Retinal pigment epithelial cell (primary cell): ENCODE results near the gene PLCL2.
"Not testable (repeated sequence)": the region's sequence is repeated elsewhere in the genome, so short reads cannot be mapped to it uniquely, and the experiment has no call there.

ENCODE experiments used
- DNase-seq: peaks from one replicate; pipeline ENCODE4 v3.0.0-alpha.2; 2010; ENCODE audit warnings: low read depth
- H3K4me3 ChIP-seq: 2 replicates; pipeline ENCODE4 v1.5.1; 2011; ENCODE audit warnings: mild to moderate bottlenecking, low read length, control low read depth, moderate library complexity
- CTCF ChIP-seq: conservative IDR thresholded peaks from 2 replicates; pipeline ENCODE4 v1.5.1; 2011; ENCODE audit warnings: low read depth, low read length, control low read depth, inconsistent platforms

PLCL2 gene

GRCh38 chr3:16940769-16941700 is 56.3 kb downstream of the PLCL2 start:
- no peak for DNase-seq
- TF ChIP-seq CTCF = no peak
- no peak overlapping the region for H3K4me3 ChIP-seq

- H3K4me3 ChIP-seq = no peak overlapping the region
Measured at GRCh38 chr3:16942955-16943354, 58.2 kb downstream of the PLCL2 start.

GRCh38 chr3:16943857-16944256 is 59.1 kb downstream of the PLCL2 start:
- TF ChIP-seq CTCF = no peak
- DNase-seq = no peak
- no peak overlapping the region for H3K4me3 ChIP-seq

More at GRCh38 chr3:16942955-16943354, 58.2 kb downstream of the PLCL2 start:
- no peak for DNase-seq
- no peak for TF ChIP-seq CTCF

- H3K4me3 ChIP-seq = no peak overlapping the region
- TF ChIP-seq CTCF = no peak
- DNase-seq = no peak
Measured at GRCh38 chr3:16944356-16944755, 59.6 kb downstream of the PLCL2 start.

- no peak overlapping the region for H3K4me3 ChIP-seq
- DNase-seq = no peak
- TF ChIP-seq CTCF = no peak
Measured at GRCh38 chr3:16945330-16945729, 60.6 kb downstream of the PLCL2 start.

- no peak for DNase-seq
- TF ChIP-seq CTCF = no peak
- H3K4me3 ChIP-seq = no peak overlapping the region
Measured at GRCh38 chr3:16950282-16950681, 65.5 kb downstream of the PLCL2 start.

GRCh38 chr3:16950845-16951244 is 66.1 kb downstream of the PLCL2 start:
- no peak overlapping the region for H3K4me3 ChIP-seq
- DNase-seq = no peak
- TF ChIP-seq CTCF = no peak

- DNase-seq, H3K4me3 ChIP-seq: not testable (repeated sequence)
Measured at GRCh38 chr3:16957852-16958251, 73.1 kb downstream of the PLCL2 start.
